Endothelial cell (in vitro differentiated cells): Measurements from ENCODE around the gene ABCB4. TPM values are rescaled to one million over a fixed set of nuclear protein-coding genes. Genes with fewer than 3 reads are reported as not detected.
"Not testable (repeated sequence)": the region's sequence is repeated elsewhere in the genome, so short reads cannot be mapped to it uniquely, and the experiment has no call there.

Source experiments
- DNase-seq: peaks from one replicate; pipeline ENCODE4 v3.0.0; 2021; ENCODE audit warnings: low spot score
- H3K27ac Mint-ChIP-seq: one replicate; pipeline ENCODE4 v1.8.0; 2021; ENCODE audit warnings: mixed read lengths, inconsistent platforms; ENCODE audit not compliant: unreplicated experiment
- H3K27me3 Mint-ChIP-seq: one replicate; pipeline ENCODE4 v1.8.0; 2021; ENCODE audit warnings: mild to moderate bottlenecking, moderate library complexity, mixed read lengths, inconsistent platforms; ENCODE audit not compliant: unreplicated experiment
- H3K36me3 Mint-ChIP-seq: one replicate; pipeline ENCODE4 v1.8.0; 2021; ENCODE audit warnings: mild to moderate bottlenecking, low read depth, mixed read lengths, inconsistent platforms; ENCODE audit not compliant: unreplicated experiment
- H3K4me1 Mint-ChIP-seq: one replicate; pipeline ENCODE4 v1.8.0; 2021; ENCODE audit warnings: mild to moderate bottlenecking, mixed read lengths, inconsistent platforms; ENCODE audit not compliant: unreplicated experiment
- H3K4me3 Mint-ChIP-seq: one replicate; pipeline ENCODE4 v1.8.0; 2021; ENCODE audit warnings: mild to moderate bottlenecking, mixed read lengths, inconsistent platforms; ENCODE audit not compliant: unreplicated experiment
- H3K9me3 Mint-ChIP-seq: one replicate; pipeline ENCODE4 v1.8.0; 2021; ENCODE audit warnings: mixed read lengths, inconsistent platforms; ENCODE audit not compliant: unreplicated experiment
- CTCF ChIP-seq: fragments of 200-600 bp; sonication (generic); IDR thresholded peaks from one replicate; pipeline ENCODE4 v1.5.0; 2021; ENCODE audit warnings: antibody characterized with exemption; ENCODE audit not compliant: unreplicated experiment
- total RNA-seq: library from RNA; stranded (reverse); fragmentation: NEBNext Ultra II Directional; extraction: Animal tissue kit (Norgen Biotek cat#: 25700); gene quantifications from one replicate; pipeline ENCODE4 v1.2.1, GENCODE V29; 2021; ENCODE audit not compliant: unreplicated experiment

The ABCB4 gene
- total RNA-seq, 1 donor from 2014 or later: 3.0 TPM

GRCh38 chr7:87463982-87464381, 11.5 kb downstream of the ABCB4 start:
- H3K27ac Mint-ChIP-seq: no peak overlapping the region
- H3K36me3 Mint-ChIP-seq: peaks cover 4% of the 10 kb centered on the region
- no peak for DNase-seq
- H3K27me3 Mint-ChIP-seq: peaks cover 1% of the 10 kb centered on the region
- H3K4me1 Mint-ChIP-seq: peaks cover 10% of the 10 kb centered on the region
- H3K9me3 Mint-ChIP-seq: no peaks in the 10 kb centered on the region
- no peak for TF ChIP-seq CTCF
- no peak overlapping the region for H3K4me3 Mint-ChIP-seq

- H3K9me3 Mint-ChIP-seq, H3K4me1 Mint-ChIP-seq, H3K27me3 Mint-ChIP-seq, DNase-seq, H3K27ac Mint-ChIP-seq, H3K36me3 Mint-ChIP-seq, H3K4me3 Mint-ChIP-seq: not testable (repeated sequence)
These were observed 15.0 kb downstream of the ABCB4 start for GRCh38 chr7:87460444-87460843.

- Mint-ChIP-seq H3K9me3 (no peaks in the 10 kb centered on the region), H3K4me1 (peaks cover 7% of the 10 kb centered on the region), H3K4me3 (no peak overlapping the region), H3K27me3 (peaks cover 1% of the 10 kb centered on the region), H3K27ac (no peak overlapping the region), H3K36me3 (no peaks in the 10 kb centered on the region)
- TF ChIP-seq CTCF: no peak
- DNase-seq: no peak
These were observed 15.5 kb downstream of the ABCB4 start for GRCh38 chr7:87459941-87460340.

GRCh38 chr7:87458148-87458547, 17.3 kb downstream of the ABCB4 start:
- peaks cover 4% of the 10 kb centered on the region for H3K4me1 Mint-ChIP-seq
- no peak overlapping the region for H3K4me3 Mint-ChIP-seq
- no peak overlapping the region for H3K27ac Mint-ChIP-seq

GRCh38 chr7:87456247-87456646, 19.2 kb downstream of the ABCB4 start:
- no peak overlapping the region for H3K4me3 Mint-ChIP-seq
- H3K9me3 Mint-ChIP-seq: no peaks in the 10 kb centered on the region

More at GRCh38 chr7:87458148-87458547, 17.3 kb downstream of the ABCB4 start:
- DNase-seq: no peak
- Mint-ChIP-seq H3K36me3 (no peaks in the 10 kb centered on the region), H3K9me3 (no peaks in the 10 kb centered on the region), H3K27me3 (peaks cover 1% of the 10 kb centered on the region)
- TF ChIP-seq CTCF: no peak

More at GRCh38 chr7:87456247-87456646, 19.2 kb downstream of the ABCB4 start:
- H3K36me3 Mint-ChIP-seq: no peaks in the 10 kb centered on the region
- H3K4me1 Mint-ChIP-seq: no peaks in the 10 kb centered on the region
- H3K27ac Mint-ChIP-seq: no peak overlapping the region
- TF ChIP-seq CTCF: no peak
- DNase-seq: no peak
- H3K27me3 Mint-ChIP-seq: peaks cover 1% of the 10 kb centered on the region
